OCI-LY3 (cell line): ENCODE data around the gene BMP7.

Experiments used
- H2AFZ ChIP-seq: fragments of 200-600, 300-600 bp; shearing (Covaris generic); 2 replicates; pipeline ENCODE4 v1.6.0; 2014; ENCODE audit warnings: antibody characterized with exemption, low read depth, low read length
- H3K27ac ChIP-seq: fragments of 200-600, 300-600 bp; sonication (generic); 2 replicates; pipeline ENCODE4 v1.5.1; 2014; ENCODE audit warnings: mild to moderate bottlenecking, low read length, moderate library complexity, mixed read lengths
- H3K27me3 ChIP-seq: fragments of 200-600, 300-600 bp; sonication (generic); 2 replicates; pipeline ENCODE4 v1.6.1; 2014; ENCODE audit warnings: low read depth, low read length, mixed read lengths
- H3K36me3 ChIP-seq: fragments of 200-600, 300-600 bp; sonication (generic); replicated peaks from 2 replicates; pipeline ENCODE3; 2014; ENCODE audit warnings: low read depth, low read length, mixed read lengths
- H3K4me1 ChIP-seq: fragments of 300-600, 200-600 bp; sonication (generic); 2 replicates; pipeline ENCODE4 v1.6.1; 2014; ENCODE audit warnings: low read length, mixed read lengths
- H3K4me2 ChIP-seq: fragments of 200-600, 300-600 bp; sonication (generic); 2 replicates; pipeline ENCODE4 v1.6.1; 2014; ENCODE audit warnings: low read length, mixed read lengths
- H3K4me3 ChIP-seq: fragments of 300-600, 200-600 bp; sonication (generic); 2 replicates; pipeline ENCODE4 v1.5.1; 2014; ENCODE audit warnings: antibody characterized with exemption, mild to moderate bottlenecking, low read length, moderate library complexity
- H3K79me2 ChIP-seq: fragments of 300-600, 200-600 bp; shearing (Covaris generic); 2 replicates; pipeline ENCODE4 v1.6.1; 2014; ENCODE audit warnings: mild to moderate bottlenecking, low read length, mixed read lengths
- H3K9ac ChIP-seq: fragments of 300-600, 200-600 bp; shearing (Covaris generic); 2 replicates; pipeline ENCODE4 v1.6.0; 2014; ENCODE audit warnings: mild to moderate bottlenecking, low read length, moderate library complexity
- H3K9me3 ChIP-seq: fragments of 200-600, 300-600 bp; shearing (Covaris generic); 2 replicates; pipeline ENCODE4 v1.6.1; 2014; ENCODE audit warnings: low read length, mixed read lengths; ENCODE audit not compliant: insufficient read depth
- H4K20me1 ChIP-seq: fragments of 200-600, 300-600 bp; sonication (generic); 2 replicates; pipeline ENCODE4 v1.6.1; 2016; ENCODE audit warnings: low read length, mixed read lengths; ENCODE audit not compliant: insufficient read depth
- CTCF ChIP-seq: fragments of 200-600, 300-600 bp; sonication (generic); IDR thresholded peaks from 2 replicates; pipeline ENCODE4 v1.5.1; 2014; ENCODE audit warnings: antibody characterized with exemption, low read length, low read depth
- EZH2phosphoT487 ChIP-seq: fragments of 200-600 bp; shearing (Covaris generic); IDR thresholded peaks from 2 replicates; pipeline ENCODE4 v1.6.1; 2018; ENCODE audit warnings: antibody characterized with exemption, mixed run types, low read depth

Gene BMP7

GRCh38 chr20:57208198-57208597 lies 58.2 kb downstream of the BMP7 start:
- Histone ChIP-seq H3K4me3 (no peak overlapping the region), H3K4me1 (no peaks in the 10 kb centered on the region), H3K9me3 (peaks cover 3% of the 10 kb centered on the region), H3K27me3 (peaks cover 44% of the 10 kb centered on the region), H3K36me3 (no peaks in the 10 kb centered on the region), H4K20me1 (no peaks in the 10 kb centered on the region), H2AFZ (no peak overlapping the region), H3K79me2 (no peaks in the 10 kb centered on the region), H3K4me2 (no peak overlapping the region), H3K9ac (no peak overlapping the region), H3K27ac (no peak overlapping the region)
- TF ChIP-seq EZH2phosphoT487 = no peak
- TF ChIP-seq CTCF = no peak

- Histone ChIP-seq H3K4me2 (no peak overlapping the region), H2AFZ (no peak overlapping the region), H3K9me3 (peaks cover 3% of the 10 kb centered on the region), H3K9ac (no peak overlapping the region), H3K4me3 (no peak overlapping the region), H4K20me1 (no peaks in the 10 kb centered on the region), H3K27me3 (peaks cover 49% of the 10 kb centered on the region), H3K79me2 (no peaks in the 10 kb centered on the region), H3K36me3 (no peaks in the 10 kb centered on the region), H3K27ac (no peak overlapping the region), H3K4me1 (no peaks in the 10 kb centered on the region)
- TF ChIP-seq EZH2phosphoT487 = no peak
- TF ChIP-seq CTCF = no peak
Measured at GRCh38 chr20:57207251-57207650, 59.2 kb downstream of the BMP7 start.

- peaks cover 62% of the 10 kb centered on the region for H3K27me3 ChIP-seq
- H3K4me2 ChIP-seq = no peak overlapping the region
- H2AFZ ChIP-seq = no peak overlapping the region
- no peak overlapping the region for H3K4me3 ChIP-seq
- no peak overlapping the region for H3K9ac ChIP-seq
- no peaks in the 10 kb centered on the region for H3K36me3 ChIP-seq
- no peak overlapping the region for H3K27ac ChIP-seq
- no peaks in the 10 kb centered on the region for H3K4me1 ChIP-seq
- TF ChIP-seq CTCF = no peak
- no peak for TF ChIP-seq EZH2phosphoT487
- no peaks in the 10 kb centered on the region for H4K20me1 ChIP-seq
- no peaks in the 10 kb centered on the region for H3K79me2 ChIP-seq
- H3K9me3 ChIP-seq = peaks cover 3% of the 10 kb centered on the region
Measured at GRCh38 chr20:57205606-57206219, 60.7 kb downstream of the BMP7 start.

- TF ChIP-seq CTCF (no peak), EZH2phosphoT487 (no peak)
- no peak overlapping the region for H3K27ac ChIP-seq
- H2AFZ ChIP-seq = no peak overlapping the region
- peaks cover 57% of the 10 kb centered on the region for H3K27me3 ChIP-seq
- no peak overlapping the region for H3K9ac ChIP-seq
- no peaks in the 10 kb centered on the region for H3K79me2 ChIP-seq
- H4K20me1 ChIP-seq = no peaks in the 10 kb centered on the region
- no peaks in the 10 kb centered on the region for H3K4me1 ChIP-seq
- H3K36me3 ChIP-seq = no peaks in the 10 kb centered on the region
- no peak overlapping the region for H3K4me2 ChIP-seq
- H3K4me3 ChIP-seq = no peak overlapping the region
- H3K9me3 ChIP-seq = peaks cover 3% of the 10 kb centered on the region
Measured at GRCh38 chr20:57203986-57204385, 62.5 kb downstream of the BMP7 start.
